Measurements from ENCODE around the gene CALML4.

Gene CALML4

DNA sequence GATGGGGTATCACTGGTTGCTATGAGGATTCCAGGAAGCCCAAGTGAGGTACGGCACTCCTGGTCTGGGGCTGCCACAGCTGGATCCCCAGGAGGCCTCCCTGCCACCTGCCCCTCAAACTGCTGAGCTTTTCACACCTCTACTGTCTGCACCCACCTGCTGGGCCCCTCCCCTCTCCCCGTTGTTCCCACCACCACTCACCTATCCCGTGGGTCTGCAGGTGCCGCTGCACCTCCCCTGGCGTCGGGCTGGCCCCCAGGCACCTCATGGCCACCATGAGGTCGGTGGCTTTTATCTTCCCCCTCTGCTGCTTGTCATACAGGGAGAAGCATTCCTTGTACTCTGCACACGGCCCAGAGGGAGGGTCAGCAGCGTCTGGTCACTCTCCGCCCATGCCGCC, 5.8 kb downstream of the CALML4 start:
- no peaks in the 10 kb centered on the region for H3K36me3 Mint-ChIP-seq
- H3K9me3 Mint-ChIP-seq, result no peaks in the 10 kb centered on the region
- peaks cover 8% of the 10 kb centered on the region for H3K4me1 Mint-ChIP-seq
- DNase-seq (ENCODE audit: low spot score in 2 of 2) (no peak), ATAC-seq (ENCODE audit: low read depth) (no peak)
- H3K27me3 Mint-ChIP-seq, result no peaks in the 10 kb centered on the region
- H3K27ac Mint-ChIP-seq, result no peak overlapping the region
- no peak overlapping the region for H3K4me3 Mint-ChIP-seq

DNA sequence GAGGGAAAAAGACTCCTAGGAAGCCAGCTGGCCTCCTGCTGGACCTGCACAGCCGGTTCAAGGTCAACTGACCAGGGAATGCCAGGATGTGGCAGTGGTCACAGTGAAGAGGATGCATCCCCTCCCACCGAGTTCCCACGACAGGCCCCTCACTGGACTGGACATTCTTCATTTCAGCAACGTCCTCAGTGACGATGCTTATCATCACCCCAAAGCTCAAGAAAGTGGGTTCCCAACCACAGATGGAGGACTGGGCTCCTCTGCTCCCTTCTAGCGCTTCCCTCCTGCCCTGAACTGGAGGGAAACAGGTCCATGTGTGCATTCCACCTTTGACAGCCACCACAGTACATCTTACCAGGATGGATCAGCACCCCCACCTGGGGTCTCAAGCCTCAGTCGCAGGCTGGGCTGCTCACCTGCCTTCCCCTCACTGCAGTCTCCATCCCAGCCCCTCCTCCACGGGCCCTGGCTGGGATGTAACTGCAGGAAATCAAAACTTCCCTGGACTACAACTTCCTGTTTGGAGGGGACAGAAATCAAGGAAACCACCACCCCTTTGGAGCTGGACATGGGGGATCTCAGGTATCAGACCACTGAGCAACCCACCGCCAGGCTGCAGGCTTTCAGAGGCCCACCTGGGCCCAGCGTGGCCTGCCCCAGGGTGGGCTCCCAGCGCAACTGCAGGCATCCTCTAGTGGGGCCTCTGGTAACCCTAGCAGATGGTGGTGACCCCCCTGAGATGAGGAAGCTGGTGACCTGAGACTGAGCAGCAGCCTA, 7.3 kb downstream of the CALML4 start:
- peak overlapping the region; percentile 36 for H3K27ac Mint-ChIP-seq
- no peak for ATAC-seq (ENCODE audit: low read depth)

DNA sequence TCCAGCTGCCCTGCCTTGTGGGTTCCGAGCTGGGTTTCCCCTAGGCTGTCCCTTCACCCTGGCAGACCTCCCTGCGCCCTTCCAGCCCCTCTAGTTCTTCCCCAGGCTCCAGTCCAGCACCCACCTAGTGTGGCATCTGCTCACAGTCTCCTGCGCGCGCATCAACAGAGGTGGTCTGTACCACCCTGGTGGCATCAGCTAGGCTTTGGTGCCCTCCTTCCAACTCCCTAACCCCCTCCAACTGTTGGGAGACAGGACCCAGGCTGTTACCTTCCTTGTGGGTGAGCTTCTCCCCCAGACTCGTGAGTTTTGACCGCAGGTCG, 8.0 kb downstream of the CALML4 start:
- H3K4me1 Mint-ChIP-seq, result peaks cover 8% of the 10 kb centered on the region
- H3K27me3 Mint-ChIP-seq, result no peaks in the 10 kb centered on the region
- ATAC-seq (ENCODE audit: low read depth) (no peak), DNase-seq (ENCODE audit: low spot score in 2 of 2) (no peak)
- H3K36me3 Mint-ChIP-seq, result peaks cover 4% of the 10 kb centered on the region
- no peaks in the 10 kb centered on the region for H3K9me3 Mint-ChIP-seq
- no peak overlapping the region for H3K4me3 Mint-ChIP-seq
- peak overlapping the region; percentile 36 for H3K27ac Mint-ChIP-seq

More for the DNA sequence above, 7.3 kb downstream of the CALML4 start:
- DNase-seq (ENCODE audit: low spot score in 2 of 2), result no peak
- peaks cover 4% of the 10 kb centered on the region for H3K36me3 Mint-ChIP-seq
- H3K4me3 Mint-ChIP-seq, result no peak overlapping the region
- H3K27me3 Mint-ChIP-seq, result no peaks in the 10 kb centered on the region
- peaks cover 8% of the 10 kb centered on the region for H3K4me1 Mint-ChIP-seq
- H3K9me3 Mint-ChIP-seq, result no peaks in the 10 kb centered on the region

DNA sequence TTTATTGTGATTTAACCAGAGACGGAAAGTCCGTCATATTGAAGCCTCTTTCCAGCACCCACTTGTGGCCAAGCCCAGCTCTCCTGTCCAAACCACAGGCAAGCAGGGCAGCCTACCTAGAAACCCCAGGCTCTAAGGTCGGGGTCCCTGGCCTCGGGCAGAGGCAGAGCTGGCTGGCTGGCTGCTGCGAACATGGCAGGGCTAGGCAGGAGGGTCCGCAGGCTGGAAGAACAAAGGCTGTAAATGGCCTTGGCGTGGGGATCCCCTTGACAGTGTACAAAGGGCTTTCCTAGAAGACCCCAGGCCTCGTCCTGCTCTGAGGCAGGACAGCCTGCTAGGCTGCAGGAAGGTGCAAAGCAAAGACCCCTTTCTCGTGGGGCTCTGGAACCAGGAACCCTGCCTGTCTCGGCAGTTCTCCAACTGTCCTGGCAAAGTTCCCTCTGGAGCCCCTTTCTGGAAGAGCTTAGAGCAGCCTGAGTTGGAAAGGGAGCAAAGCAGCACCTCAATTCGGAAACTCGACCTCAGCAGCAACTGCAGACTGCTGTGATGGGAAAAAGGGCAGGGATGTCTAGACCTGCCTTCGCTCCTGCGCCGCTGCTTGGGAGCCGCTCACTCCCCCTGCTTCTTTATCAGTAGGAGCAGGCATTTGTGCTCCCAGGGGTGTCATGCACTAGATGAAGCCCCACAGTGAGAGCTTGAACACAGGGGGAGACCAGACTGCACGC, 8.5 kb downstream of the CALML4 start:
- Mint-ChIP-seq H3K4me1 (peaks cover 6% of the 10 kb centered on the region), H3K27ac (peak overlapping the region; percentile 36), H3K36me3 (peaks cover 4% of the 10 kb centered on the region), H3K9me3 (no peaks in the 10 kb centered on the region), H3K27me3 (no peaks in the 10 kb centered on the region), H3K4me3 (no peak overlapping the region)
- DNase-seq (ENCODE audit: low spot score in 2 of 2) (no peak), ATAC-seq (ENCODE audit: low read depth) (no peak)

DNA sequence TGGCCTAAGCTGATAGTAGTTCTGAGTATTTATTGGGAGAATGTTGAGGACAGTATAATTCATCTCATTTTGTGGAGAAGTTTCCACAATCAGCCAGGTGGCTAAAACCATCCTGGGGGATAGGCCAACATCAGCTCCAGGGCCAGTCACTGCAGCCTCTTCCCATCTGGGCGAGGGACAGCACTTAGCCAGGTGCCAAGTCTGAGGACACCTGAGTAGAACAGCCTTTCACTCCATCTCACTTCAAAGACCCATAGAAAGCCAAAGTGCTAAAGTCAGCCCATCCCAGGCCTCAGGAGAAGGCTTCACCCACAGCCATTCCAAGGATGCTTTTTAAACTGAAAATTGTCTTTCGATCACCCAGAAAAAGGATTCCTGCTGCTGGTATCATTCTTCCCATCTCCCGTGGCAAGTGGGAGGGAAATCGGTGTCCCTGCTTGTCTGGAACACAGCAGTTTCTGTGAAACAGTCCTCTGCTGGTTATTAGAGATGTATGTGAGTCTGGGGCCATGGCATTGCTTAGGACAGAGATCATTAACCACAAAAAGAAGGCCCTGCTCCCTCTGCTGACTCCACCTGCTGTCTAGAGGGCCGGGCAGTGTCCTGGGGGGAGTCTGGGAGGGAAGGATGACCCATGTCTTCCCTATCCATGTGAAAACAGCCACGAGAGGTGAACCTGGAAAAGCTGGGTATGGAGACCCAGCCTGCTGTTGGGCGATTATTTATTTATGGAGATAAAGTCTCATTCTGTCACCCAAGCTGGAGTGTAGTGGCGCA, 9.6 kb downstream of the CALML4 start:
- H3K4me1 Mint-ChIP-seq, result peaks cover 4% of the 10 kb centered on the region
- no peak for DNase-seq (ENCODE audit: low spot score in 2 of 2)
- H3K27ac Mint-ChIP-seq, result peak overlapping the region; percentile 73
- H3K27me3 Mint-ChIP-seq, result no peaks in the 10 kb centered on the region
- no peak for ATAC-seq (ENCODE audit: low read depth)
- H3K9me3 Mint-ChIP-seq, result no peaks in the 10 kb centered on the region
- peaks cover 4% of the 10 kb centered on the region for H3K36me3 Mint-ChIP-seq
- H3K4me3 Mint-ChIP-seq, result no peak overlapping the region

DNA sequence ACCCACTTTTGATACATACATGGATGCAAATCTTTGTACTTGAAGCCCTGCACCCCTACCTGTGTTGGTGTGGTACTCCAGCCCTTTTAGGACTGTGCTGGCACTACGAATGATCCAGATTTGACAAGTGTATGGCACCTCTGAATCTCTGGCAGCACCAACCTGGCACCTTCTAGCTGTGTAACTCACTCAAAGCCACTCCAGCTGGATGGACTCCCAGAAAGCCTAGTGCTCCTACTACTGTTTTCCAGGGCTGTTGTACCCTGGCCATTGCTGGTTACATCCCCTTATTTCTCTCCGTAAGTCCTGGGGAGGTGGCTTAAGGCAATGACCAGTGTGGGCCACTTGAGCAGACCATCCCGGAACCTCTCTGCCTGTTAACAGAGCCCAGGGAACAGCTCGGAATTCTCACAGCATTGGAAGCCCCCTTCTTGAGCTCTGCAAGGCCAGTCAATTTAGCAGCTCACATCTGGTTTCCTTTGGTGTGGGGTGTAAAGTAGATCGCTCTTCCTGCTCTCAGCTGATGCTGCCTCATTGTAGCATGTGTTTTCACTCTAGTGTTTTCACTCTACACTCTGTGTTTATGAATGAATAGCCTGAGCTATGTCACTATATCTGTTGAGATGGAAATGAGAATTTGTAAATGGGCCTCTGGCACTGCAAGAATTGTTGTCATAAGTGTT, 12.2 kb downstream of the CALML4 start:
- Mint-ChIP-seq H3K27ac (peak overlapping the region; percentile 6), H3K27me3 (no peaks in the 10 kb centered on the region), H3K4me1 (peaks cover 8% of the 10 kb centered on the region), H3K36me3 (peaks cover 13% of the 10 kb centered on the region), H3K9me3 (no peaks in the 10 kb centered on the region), H3K4me3 (no peak overlapping the region)
- no peak for ATAC-seq (ENCODE audit: low read depth)
- DNase-seq (ENCODE audit: low spot score in 2 of 2), result no peak

DNA sequence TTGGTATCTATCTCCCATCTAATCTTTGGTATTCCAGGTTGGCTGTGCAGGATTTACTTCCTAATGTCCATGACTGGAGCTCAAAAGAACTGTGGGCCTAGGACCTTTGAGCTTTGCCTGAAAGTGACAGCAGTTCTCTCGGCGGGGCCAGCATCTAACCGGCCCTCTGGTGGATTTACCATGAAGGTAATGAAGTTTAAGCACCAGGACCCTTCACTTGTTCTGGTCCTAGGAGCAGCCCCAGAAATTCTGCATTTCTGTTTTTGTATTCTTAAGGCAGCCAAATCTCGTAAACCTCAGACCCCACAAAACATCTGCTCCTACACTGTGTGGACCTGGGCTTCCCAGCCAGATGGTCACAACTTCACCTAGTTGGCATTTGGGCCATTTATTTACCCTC, 13.0 kb downstream of the CALML4 start:
- Mint-ChIP-seq H3K27ac (peak overlapping the region; percentile 68), H3K4me1 (peaks cover 8% of the 10 kb centered on the region), H3K27me3 (no peaks in the 10 kb centered on the region), H3K36me3 (peaks cover 16% of the 10 kb centered on the region), H3K9me3 (no peaks in the 10 kb centered on the region), H3K4me3 (no peak overlapping the region)
- DNase-seq (ENCODE audit: low spot score in 2 of 2), result no peak
- no peak for ATAC-seq (ENCODE audit: low read depth)

DNA sequence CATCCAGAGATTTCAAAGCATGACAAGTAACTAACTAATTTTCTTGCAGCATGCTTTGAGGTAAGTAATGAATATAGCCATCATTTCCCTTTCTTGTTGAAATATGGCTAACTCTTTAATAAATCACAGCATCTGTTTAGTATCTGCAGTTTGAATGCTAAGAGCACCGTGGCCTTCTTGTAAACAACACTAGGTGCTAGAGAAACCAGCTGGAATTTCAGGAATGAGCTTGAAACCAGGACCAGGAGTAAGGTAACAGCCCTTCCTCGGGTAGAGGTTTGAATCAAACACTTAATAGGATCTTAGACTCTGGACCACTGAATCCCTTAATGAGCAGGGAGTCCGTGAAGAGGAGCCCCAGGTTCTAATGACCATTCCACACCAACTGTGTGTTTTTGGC, 13.6 kb downstream of the CALML4 start:
- H3K27me3 Mint-ChIP-seq, result no peaks in the 10 kb centered on the region
- H3K36me3 Mint-ChIP-seq, result peaks cover 16% of the 10 kb centered on the region
- peaks cover 8% of the 10 kb centered on the region for H3K4me1 Mint-ChIP-seq
- DNase-seq (ENCODE audit: low spot score in 2 of 2) (no peak), ATAC-seq (ENCODE audit: low read depth) (no peak)
- no peaks in the 10 kb centered on the region for H3K9me3 Mint-ChIP-seq
- H3K27ac Mint-ChIP-seq, result peak overlapping the region; percentile 68
- H3K4me3 Mint-ChIP-seq, result no peak overlapping the region

DNA sequence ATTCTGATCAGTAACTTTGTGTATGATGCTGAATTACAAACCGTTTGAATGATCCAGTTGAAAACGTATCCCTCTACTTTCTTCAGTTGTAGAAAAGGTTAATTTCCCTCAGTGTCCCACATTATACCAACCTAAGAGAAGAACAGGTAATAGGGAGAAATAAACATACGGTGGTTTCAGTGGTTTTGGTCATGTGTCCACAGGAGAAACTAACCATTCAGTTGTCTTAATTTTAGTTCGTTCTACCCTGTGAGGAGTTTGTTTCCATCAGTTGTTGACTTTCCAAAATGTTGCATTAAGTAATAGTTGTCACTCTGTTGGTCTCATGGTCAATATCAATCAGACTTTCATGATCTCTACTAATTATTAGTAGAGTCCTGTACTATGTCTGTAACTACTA, 15.1 kb downstream of the CALML4 start:
- H3K4me1 Mint-ChIP-seq, result peaks cover 6% of the 10 kb centered on the region
- peaks cover 20% of the 10 kb centered on the region for H3K36me3 Mint-ChIP-seq
- H3K9me3 Mint-ChIP-seq, result no peaks in the 10 kb centered on the region
- no peaks in the 10 kb centered on the region for H3K27me3 Mint-ChIP-seq
- DNase-seq (ENCODE audit: low spot score in 2 of 2) (no peak), ATAC-seq (ENCODE audit: low read depth) (no peak)
- H3K27ac Mint-ChIP-seq, result peak overlapping the region; percentile 65
- H3K4me3 Mint-ChIP-seq, result no peak overlapping the region

DNA sequence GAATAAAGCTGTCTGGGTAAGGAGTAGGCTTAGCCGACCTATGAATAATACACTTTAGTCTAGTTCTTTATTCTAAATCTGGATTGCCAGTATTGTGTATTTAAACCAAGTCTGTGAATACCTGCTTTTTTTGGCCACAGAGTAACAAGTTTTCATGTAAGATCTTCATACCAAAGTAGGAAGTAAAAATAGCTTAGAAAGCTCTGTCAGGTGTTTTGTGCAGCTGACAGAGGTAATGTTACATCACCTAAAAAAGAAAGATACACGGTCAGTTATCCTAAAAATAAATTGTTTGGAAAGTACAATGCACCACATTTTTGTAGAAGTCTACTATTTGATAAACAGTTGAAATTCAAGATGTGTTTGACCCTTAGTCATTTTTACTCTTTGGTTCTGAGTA, 16.5 kb downstream of the CALML4 start:
- Mint-ChIP-seq H3K27me3 (no peaks in the 10 kb centered on the region), H3K27ac (peak overlapping the region; percentile 49), H3K9me3 (no peaks in the 10 kb centered on the region), H3K4me1 (peaks cover 4% of the 10 kb centered on the region), H3K4me3 (no peak overlapping the region), H3K36me3 (peaks cover 27% of the 10 kb centered on the region)
- DNase-seq (ENCODE audit: low spot score in 2 of 2) (no peak), ATAC-seq (ENCODE audit: low read depth) (no peak)

DNA sequence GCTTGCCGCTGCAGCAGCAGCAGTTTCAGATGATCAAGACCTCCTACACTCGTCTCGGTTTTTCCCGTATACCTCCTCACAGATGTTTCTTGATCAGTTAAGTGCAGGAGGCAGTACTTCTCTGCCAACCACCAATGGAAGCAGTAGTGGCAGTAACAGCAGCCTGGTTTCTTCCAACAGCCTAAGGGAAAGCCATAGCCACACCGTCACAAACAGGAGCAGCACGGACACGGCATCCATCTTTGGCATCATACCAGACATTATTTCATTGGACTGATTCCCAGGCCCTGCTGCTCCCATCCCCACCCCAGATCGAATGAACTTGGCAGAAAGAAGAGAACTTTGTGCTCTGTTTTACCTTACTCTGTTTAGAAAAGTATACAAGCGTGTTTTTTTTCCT, 17.6 kb downstream of the CALML4 start:
- H3K4me3 Mint-ChIP-seq, result no peak overlapping the region

DNA sequence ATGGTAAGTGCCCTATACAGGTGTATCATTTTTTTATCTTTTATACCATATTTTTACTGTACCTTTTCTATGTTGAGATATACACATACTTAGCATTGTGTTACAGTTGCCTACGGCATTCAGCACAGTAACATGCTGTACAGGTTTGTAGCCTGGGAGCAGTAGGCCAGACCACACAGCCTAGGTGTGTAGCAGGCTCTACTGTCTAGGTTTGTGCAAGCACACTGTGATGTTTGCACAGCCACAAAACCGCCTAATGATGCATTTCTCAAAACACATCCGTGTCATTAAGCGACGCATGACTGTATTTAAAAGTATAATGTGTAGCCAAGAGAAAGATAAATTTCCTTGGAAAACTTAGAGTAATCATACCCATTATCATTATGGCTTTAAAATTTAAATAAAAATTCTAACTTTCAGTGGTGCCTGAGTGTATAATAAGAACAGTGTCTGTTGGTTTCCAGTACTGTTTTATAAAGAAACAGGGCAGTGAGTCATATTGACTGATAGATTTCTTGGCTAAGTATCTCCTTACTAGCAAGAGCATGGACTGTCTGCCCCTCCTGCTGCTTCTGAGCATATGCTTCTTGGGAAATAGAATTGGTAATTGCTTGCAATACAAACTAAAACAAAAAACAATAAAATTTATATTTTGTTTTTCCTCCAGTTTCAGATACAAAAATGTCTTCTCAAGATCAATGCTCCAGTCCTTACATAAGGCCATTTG, 18.3 kb downstream of the CALML4 start:
- peaks cover 4% of the 10 kb centered on the region for H3K4me1 Mint-ChIP-seq
- H3K36me3 Mint-ChIP-seq, result peaks cover 32% of the 10 kb centered on the region
- ATAC-seq (ENCODE audit: low read depth) (no peak), DNase-seq (ENCODE audit: low spot score in 2 of 2) (no peak)
- no peaks in the 10 kb centered on the region for H3K27me3 Mint-ChIP-seq
- no peak overlapping the region for H3K4me3 Mint-ChIP-seq
- H3K9me3 Mint-ChIP-seq, result no peaks in the 10 kb centered on the region
- no peak overlapping the region for H3K27ac Mint-ChIP-seq

More for the DNA sequence above, 17.6 kb downstream of the CALML4 start:
- Mint-ChIP-seq H3K27me3 (no peaks in the 10 kb centered on the region), H3K4me1 (peaks cover 4% of the 10 kb centered on the region), H3K27ac (peak overlapping the region; percentile 22), H3K36me3 (peaks cover 30% of the 10 kb centered on the region), H3K9me3 (no peaks in the 10 kb centered on the region)
- ATAC-seq (ENCODE audit: low read depth) (no peak), DNase-seq (ENCODE audit: low spot score in 2 of 2) (no peak)

DNA sequence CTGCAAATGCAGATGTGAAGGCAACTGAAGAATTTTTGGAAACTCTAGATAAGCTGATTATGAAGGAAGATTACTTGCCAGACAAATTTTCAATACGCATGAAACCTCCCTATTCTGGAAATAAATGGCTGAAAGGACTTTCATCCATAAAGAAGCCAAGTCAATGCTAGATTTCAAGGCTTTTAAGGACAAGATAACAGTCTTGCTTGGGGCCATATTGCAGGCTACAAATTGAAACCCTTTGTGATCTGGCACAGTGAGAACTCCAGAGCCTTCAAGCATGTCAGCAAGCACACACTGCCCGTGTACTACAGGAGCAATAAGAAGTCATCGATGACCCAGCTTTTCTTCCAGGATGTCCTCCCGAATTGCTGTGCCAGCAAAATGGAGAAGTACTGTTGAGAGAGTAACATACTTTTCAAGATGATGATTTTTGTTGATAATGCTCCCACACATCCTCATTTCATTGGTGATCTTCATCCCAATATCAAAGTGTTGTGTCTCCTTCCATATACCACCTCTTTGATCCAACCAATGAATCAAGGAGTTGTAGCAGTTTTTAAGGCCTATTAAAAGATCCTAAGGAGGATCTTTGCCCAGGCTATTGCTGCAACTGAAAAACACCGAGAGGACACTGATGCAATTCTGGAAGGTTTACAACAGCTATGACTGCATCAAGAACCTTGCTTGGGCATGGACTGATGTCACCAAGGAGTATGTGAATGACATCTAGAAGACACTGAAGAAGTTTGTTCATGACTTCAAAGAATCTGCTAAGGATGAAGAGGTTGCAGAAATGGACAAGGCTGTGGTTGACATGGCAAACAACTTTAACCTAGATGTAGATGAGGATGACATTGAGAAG, 20.3 kb downstream of the CALML4 start:
- H3K27ac Mint-ChIP-seq, result no peak overlapping the region
- no peaks in the 10 kb centered on the region for H3K4me1 Mint-ChIP-seq
- no peaks in the 10 kb centered on the region for H3K27me3 Mint-ChIP-seq
- no peak overlapping the region for H3K4me3 Mint-ChIP-seq
- no peaks in the 10 kb centered on the region for H3K9me3 Mint-ChIP-seq
- ATAC-seq (ENCODE audit: low read depth) (no peak), DNase-seq (ENCODE audit: low spot score in 2 of 2) (no peak)
- peaks cover 41% of the 10 kb centered on the region for H3K36me3 Mint-ChIP-seq
